K562 (cell line): Measurements from ENCODE around the gene COPS4.

Experiments
- HES1 ChIP-seq: fragments of 450-650 bp; IDR thresholded peaks from 2 replicates; pipeline ENCODE4 v1.6.1; 2016; ENCODE audit warnings: low read depth, mild to moderate bottlenecking, moderate library complexity
- HOMEZ ChIP-seq: fragments of 250-450 bp; sonication (Bioruptor Pico); IDR thresholded peaks from 2 replicates; pipeline ENCODE4 v1.4.0; 2020; ENCODE audit warnings: mild to moderate bottlenecking, moderate library complexity
- MXI1 ChIP-seq: IDR thresholded peaks from 2 replicates; pipeline ENCODE4 v1.6.1; 2011; ENCODE audit warnings: low read depth, mild to moderate bottlenecking, improper control_type of control experiment, low read length
- TRIM28 ChIP-seq: fragments of 450-650 bp; IDR thresholded peaks from 2 replicates; pipeline ENCODE4 v1.6.1; 2017

GRCh38 chr4:83024233-83024632 is 10.8 kb upstream of the COPS4 start:
- no peak for TF ChIP-seq HES1
- peak; percentile 88 for TF ChIP-seq TRIM28
- no peak for TF ChIP-seq HOMEZ (CRISPR knock-in tag)
- TF ChIP-seq MXI1 = no peak
